ENCODE data around the gene MAML2. TPM values are rescaled to one million over a fixed set of nuclear protein-coding genes. Genes with fewer than 3 reads are reported as not detected.

MAML2 gene
- total and polyA plus RNA-seq, 2 of the 13 experiments (the other 11 are each of a cell fraction or from before 2014, with no cell fraction given) = 2.3 to 25.9 TPM

- TF ChIP-seq ATF6 (CRISPR knock-in tag; conservative IDR thresholded peaks at IDR 0.05) = no peak
- no peak for TF ChIP-seq NCOA1 (CRISPR knock-in tag; IDR thresholded peaks at IDR 0.05)
- no peak for TF ChIP-seq POLR2A (IDR thresholded peaks at IDR 0.05; ENCODE audit: insufficient read depth in 1 of 2, low read depth in 2 of 2, low read length in 2 of 2)
- no peak for TF ChIP-seq MATR3 (CRISPR knock-in tag; IDR thresholded peaks at IDR 0.05)
- no peak for TF ChIP-seq JUN (CRISPR knock-in tag; IDR thresholded peaks at IDR 0.05)
- TF ChIP-seq MTA1 (CRISPR knock-in tag; IDR thresholded peaks at IDR 0.05; ENCODE audit: borderline replicate concordance) = no peak
- TF ChIP-seq ZFP37 (CRISPR knock-in tag; IDR thresholded peaks at IDR 0.05; ENCODE audit: borderline replicate concordance) = no peak
- TF ChIP-seq GABPB1 (CRISPR knock-in tag; IDR thresholded peaks at IDR 0.05) = no peak
- TF ChIP-seq ATF2 (CRISPR knock-in tag; IDR thresholded peaks at IDR 0.05) = no peak
- no peak for TF ChIP-seq ERF (CRISPR knock-in tag; IDR thresholded peaks at IDR 0.05)
- no peak for TF ChIP-seq AHDC1 (CRISPR knock-in tag; IDR thresholded peaks at IDR 0.05; ENCODE audit: borderline replicate concordance)
- no peak for TF ChIP-seq MXI1 (IDR thresholded peaks at IDR 0.05; ENCODE audit: borderline replicate concordance, low read depth, low read length)
Measured at GRCh38 chr11:96125400-96125799, 217.6 kb downstream of the MAML2 start (continued).
